Heart left ventricle (tissue), 13 donors: ENCODE measurements around the gene FBXL7.

Experiments
- POLR2A ChIP-seq, 2 donors: fragments of 450-650 bp; IDR thresholded peaks; one replicate each; pipeline ENCODE4 v1.6.1; 2017; ENCODE audit warnings: antibody characterized with exemption in 2 of 2, mild to moderate bottlenecking in 2 of 2, moderate library complexity in 2 of 2
- TF ChIP-seq, protein P1 (sequence below), 12 donors: fragments of 200-600 bp; sonication (generic) in 4 of 12; IDR thresholded peaks; one replicate each; pipeline versions ENCODE4 v1.5.0 to v1.8.0; 2018 to 2022; ENCODE audit warnings: antibody characterized with exemption in 12 of 12, mild to moderate bottlenecking in 5 of 12
- donor health status: ischemic (EF 13 %, LVEDD 7.1; RV severe dilation, severe dysfunction).
- donor health status: DM: no; HTN: yes; CAD: no.
- donor health status: DM: no; HTN: no; CAD: no.
- donor health status: ischemic (EF 25% LVEDD 6.9; RV normal size, moderate dysfunction).
- donor health status: ischemic (EF 25% LVEDD 5.7; RV mildly dilated, moderate dysfunction).
- donor health status: ischemic (EF 35%, LVEDD 5.7; RV mildly dilated, moderate dysfunction).
- donor health status: nonischemic (EF 11% LVEDD 7.7; RV severe dilation, severe dysfunction).
- donor health status: DM: yes; HTN: yes; CAD: no.
- donor health status: PGD.
- donor health status: ischemic (EF 29% LVEDD 5.4; RV normal size, mild dysfunction).
- donor health status: nonischemic (EF 23%, LVEDD 6.1; RV moderate dilation, normal function).

DNA sequence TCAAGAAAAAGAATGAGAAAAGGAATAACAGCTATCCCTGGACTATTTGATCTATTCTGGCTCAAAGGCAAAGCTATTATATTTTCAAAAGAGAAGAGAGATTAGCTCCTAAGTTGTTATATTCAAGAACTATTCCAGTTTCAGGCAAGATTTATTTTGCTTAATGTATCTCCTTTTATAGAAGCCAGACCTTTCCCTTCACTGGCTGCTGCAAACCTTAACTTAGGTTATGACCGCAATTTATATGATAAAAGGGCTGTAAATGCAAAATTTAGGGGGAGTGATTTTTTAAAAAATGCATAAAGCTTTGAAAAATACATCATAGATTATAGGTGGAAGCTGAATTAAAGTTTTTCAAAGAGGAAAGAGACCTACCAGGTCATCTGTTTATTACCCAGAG, 97.8 kb downstream of the FBXL7 start:
- TF ChIP-seq, protein P1, sequence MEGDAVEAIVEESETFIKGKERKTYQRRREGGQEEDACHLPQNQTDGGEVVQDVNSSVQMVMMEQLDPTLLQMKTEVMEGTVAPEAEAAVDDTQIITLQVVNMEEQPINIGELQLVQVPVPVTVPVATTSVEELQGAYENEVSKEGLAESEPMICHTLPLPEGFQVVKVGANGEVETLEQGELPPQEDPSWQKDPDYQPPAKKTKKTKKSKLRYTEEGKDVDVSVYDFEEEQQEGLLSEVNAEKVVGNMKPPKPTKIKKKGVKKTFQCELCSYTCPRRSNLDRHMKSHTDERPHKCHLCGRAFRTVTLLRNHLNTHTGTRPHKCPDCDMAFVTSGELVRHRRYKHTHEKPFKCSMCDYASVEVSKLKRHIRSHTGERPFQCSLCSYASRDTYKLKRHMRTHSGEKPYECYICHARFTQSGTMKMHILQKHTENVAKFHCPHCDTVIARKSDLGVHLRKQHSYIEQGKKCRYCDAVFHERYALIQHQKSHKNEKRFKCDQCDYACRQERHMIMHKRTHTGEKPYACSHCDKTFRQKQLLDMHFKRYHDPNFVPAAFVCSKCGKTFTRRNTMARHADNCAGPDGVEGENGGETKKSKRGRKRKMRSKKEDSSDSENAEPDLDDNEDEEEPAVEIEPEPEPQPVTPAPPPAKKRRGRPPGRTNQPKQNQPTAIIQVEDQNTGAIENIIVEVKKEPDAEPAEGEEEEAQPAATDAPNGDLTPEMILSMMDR (IDR thresholded peaks at IDR 0.05), result no peak
- no peak for TF ChIP-seq POLR2A (IDR thresholded peaks at IDR 0.05)
